ENCODE measurements around the gene SORCS2. TPM values are rescaled to one million over a fixed set of nuclear protein-coding genes. Genes with fewer than 3 reads are reported as not detected.

The SORCS2 gene
- total RNA-seq, 1 experiment from 2014 or later, result 0.06 TPM

DNA sequence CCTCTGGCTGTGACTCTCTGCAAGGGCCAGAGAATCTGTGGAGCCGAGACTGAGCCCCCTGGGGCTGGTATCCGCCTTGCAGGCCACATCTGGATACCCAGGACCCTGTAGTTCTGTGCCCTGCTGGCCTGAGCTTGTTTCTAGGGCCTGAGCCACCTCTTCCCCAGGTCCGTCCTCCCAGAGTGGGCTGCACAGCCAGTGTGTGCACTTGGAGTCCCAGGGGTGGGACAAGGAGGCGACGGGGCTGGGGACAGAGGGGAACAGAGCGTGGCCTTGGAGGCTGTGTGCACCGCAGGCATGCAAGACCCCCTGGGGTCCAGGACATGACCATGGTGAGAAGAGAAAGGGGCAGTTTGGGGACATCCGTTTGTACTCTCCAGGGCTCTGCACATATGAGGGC is 105.5 kb downstream of the SORCS2 start:
- POLR2A ChIA-PET (ENCODE audit: low non-redundant PET), result interaction anchor here (0.6 kb wide), 1 partner anchor 73 kb away, joined by 3 read pairs; no protein-coding TSS in a partner anchor
- DNase-seq (ENCODE audit: low spot score), result no peak
- intact Hi-C loops (cut with micrococcal nuclease; ENCODE audit: unreplicated experiment), result loop anchor here (2.0 kb wide), 1 partner anchor 105 kb away; the partner anchor contains the start of gene SORCS2

DNA sequence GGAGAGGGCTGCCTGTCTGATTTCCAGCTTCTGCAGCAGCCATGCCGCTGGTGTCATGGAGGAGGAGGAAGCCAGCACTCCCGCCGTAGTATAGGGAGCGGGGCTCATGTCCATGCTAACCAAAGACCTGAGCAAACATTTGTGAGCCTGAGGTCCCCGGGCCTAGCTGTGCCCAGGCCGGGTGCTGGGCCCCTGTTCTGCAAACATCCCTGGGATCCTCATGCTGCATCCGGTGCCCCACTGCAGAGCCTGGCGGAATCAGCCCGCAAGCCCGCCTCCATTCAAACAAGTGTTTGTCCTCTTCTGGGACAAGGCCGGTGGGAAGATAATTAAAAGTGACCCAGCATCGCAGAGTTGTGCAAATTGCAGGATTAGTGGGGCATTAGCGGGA is 106.3 kb downstream of the SORCS2 start:
- no TSS peak for BruUV-seq (replicated peaks)
- ChIA-PET POLR2A (ENCODE audit: low non-redundant PET) (no interaction called here), CTCF (no interaction called here)
- no peaks in the 10 kb centered on the region for H3K4me1 ChIP-seq (ENCODE audit: insufficient read depth, low read length, poor library complexity, severe bottlenecking)
- intact Hi-C loops (cut with micrococcal nuclease; ENCODE audit: unreplicated experiment), result no loop called here
- H3K9me3 ChIP-seq (ENCODE audit: low read depth, low read length, poor library complexity, severe bottlenecking), result no peaks in the 10 kb centered on the region
- TF ChIP-seq EZH2 (IDR thresholded peaks at IDR 0.05; ENCODE audit: borderline replicate concordance, low read depth, low read length, poor library complexity, severe bottlenecking), result no peak
- TF ChIP-seq, protein P1, sequence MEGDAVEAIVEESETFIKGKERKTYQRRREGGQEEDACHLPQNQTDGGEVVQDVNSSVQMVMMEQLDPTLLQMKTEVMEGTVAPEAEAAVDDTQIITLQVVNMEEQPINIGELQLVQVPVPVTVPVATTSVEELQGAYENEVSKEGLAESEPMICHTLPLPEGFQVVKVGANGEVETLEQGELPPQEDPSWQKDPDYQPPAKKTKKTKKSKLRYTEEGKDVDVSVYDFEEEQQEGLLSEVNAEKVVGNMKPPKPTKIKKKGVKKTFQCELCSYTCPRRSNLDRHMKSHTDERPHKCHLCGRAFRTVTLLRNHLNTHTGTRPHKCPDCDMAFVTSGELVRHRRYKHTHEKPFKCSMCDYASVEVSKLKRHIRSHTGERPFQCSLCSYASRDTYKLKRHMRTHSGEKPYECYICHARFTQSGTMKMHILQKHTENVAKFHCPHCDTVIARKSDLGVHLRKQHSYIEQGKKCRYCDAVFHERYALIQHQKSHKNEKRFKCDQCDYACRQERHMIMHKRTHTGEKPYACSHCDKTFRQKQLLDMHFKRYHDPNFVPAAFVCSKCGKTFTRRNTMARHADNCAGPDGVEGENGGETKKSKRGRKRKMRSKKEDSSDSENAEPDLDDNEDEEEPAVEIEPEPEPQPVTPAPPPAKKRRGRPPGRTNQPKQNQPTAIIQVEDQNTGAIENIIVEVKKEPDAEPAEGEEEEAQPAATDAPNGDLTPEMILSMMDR (conservative IDR thresholded peaks at IDR 0.05; ENCODE audit: low read depth, low read length), result no peak
- DNase-seq (ENCODE audit: low spot score), result no peak
- H3K4me3 ChIP-seq (ENCODE audit: low read depth, low read length, poor library complexity, severe bottlenecking), result no peak overlapping the region
- no peaks in the 10 kb centered on the region for H3K36me3 ChIP-seq (ENCODE audit: insufficient read depth, low read length, poor library complexity, severe bottlenecking)
- H3K27me3 ChIP-seq (replicated peaks; ENCODE audit: insufficient read depth, low read depth, low read length, poor library complexity), result peaks cover 7% of the 10 kb centered on the region
- H3K27ac ChIP-seq (ENCODE audit: low read depth, low read length, poor library complexity, severe bottlenecking), result no peak overlapping the region

More for the DNA sequence above, 105.5 kb downstream of the SORCS2 start:
- no peak overlapping the region for H3K4me3 ChIP-seq (ENCODE audit: low read depth, low read length, poor library complexity, severe bottlenecking)
- H3K36me3 ChIP-seq (ENCODE audit: insufficient read depth, low read length, poor library complexity, severe bottlenecking), result no peaks in the 10 kb centered on the region
- H3K9me3 ChIP-seq (ENCODE audit: low read depth, low read length, poor library complexity, severe bottlenecking), result no peaks in the 10 kb centered on the region
- TF ChIP-seq EZH2 (IDR thresholded peaks at IDR 0.05; ENCODE audit: borderline replicate concordance, low read depth, low read length, poor library complexity, severe bottlenecking), result no peak
- TF ChIP-seq, protein P1 (conservative IDR thresholded peaks at IDR 0.05; ENCODE audit: low read depth, low read length), result no peak
- H3K4me1 ChIP-seq (ENCODE audit: insufficient read depth, low read length, poor library complexity, severe bottlenecking), result no peaks in the 10 kb centered on the region
- no peak overlapping the region for H3K27ac ChIP-seq (ENCODE audit: low read depth, low read length, poor library complexity, severe bottlenecking)
- H3K27me3 ChIP-seq (replicated peaks; ENCODE audit: insufficient read depth, low read depth, low read length, poor library complexity), result no peaks in the 10 kb centered on the region
- CTCF ChIA-PET, result no interaction called here
- no TSS peak for BruUV-seq (replicated peaks)

DNA sequence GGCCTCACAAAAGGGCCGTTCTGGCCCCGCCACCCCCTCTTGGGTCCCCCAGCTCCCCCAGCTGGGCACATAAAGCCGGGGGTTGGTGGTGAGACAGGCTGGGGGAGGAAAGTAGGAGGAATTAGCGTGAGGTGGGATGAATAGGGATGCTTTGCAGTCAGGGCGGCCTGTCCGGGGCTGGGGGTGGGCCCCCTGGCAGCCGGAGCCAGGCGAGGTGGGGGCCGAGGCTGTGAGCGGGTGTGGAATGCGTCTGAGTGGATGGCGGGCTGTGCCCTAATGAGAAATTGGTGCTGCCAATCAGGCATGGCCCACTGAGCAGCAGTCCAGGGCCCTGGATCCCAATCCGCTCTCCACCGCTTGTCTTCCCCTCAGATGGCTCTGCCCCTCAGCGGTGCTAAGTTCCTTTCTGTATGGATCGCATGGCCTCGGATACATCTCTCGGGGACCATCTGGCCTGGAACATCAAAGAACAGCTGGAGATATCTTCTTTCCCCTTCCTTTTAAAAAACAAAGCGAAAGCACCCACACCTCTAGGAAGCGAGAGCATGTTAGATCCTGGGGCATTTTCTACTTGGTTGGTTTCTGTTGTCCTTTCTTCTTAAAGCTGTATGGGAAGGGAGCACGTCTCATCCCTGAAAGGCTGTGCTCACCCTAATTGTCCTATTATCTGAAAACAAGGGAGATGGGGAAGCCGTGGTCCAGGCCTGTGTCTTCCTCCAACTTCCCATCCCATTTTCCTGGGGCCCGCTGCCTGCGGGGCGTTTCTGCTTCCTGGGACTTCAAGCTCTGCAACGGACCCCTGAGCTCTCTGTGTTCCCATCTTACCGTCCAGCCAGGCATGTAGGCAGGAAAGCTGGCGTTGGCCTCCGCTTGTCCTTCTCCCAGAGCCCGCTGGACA is 106.9 kb downstream of the SORCS2 start:
- CTCF ChIA-PET, result interaction anchor here (0.6 to 0.7 kb wide), 2 partner anchors 8 to 61 kb away, joined by 8 to 16 read pairs; no protein-coding TSS in a partner anchor

More for the DNA sequence above, 106.9 kb downstream of the SORCS2 start:
- TF ChIP-seq, protein P1 (conservative IDR thresholded peaks at IDR 0.05; ENCODE audit: low read depth, low read length), result no peak
- no peak overlapping the region for H3K27ac ChIP-seq (ENCODE audit: low read depth, low read length, poor library complexity, severe bottlenecking)
- no peaks in the 10 kb centered on the region for H3K4me1 ChIP-seq (ENCODE audit: insufficient read depth, low read length, poor library complexity, severe bottlenecking)
- no peak for DNase-seq (ENCODE audit: low spot score)
- intact Hi-C loops (cut with micrococcal nuclease; ENCODE audit: unreplicated experiment), result no loop called here
- H3K36me3 ChIP-seq (ENCODE audit: insufficient read depth, low read length, poor library complexity, severe bottlenecking), result no peaks in the 10 kb centered on the region
- POLR2A ChIA-PET (ENCODE audit: low non-redundant PET), result no interaction called here
- BruUV-seq (replicated peaks), result no TSS peak
- no peak overlapping the region for H3K4me3 ChIP-seq (ENCODE audit: low read depth, low read length, poor library complexity, severe bottlenecking)
- H3K27me3 ChIP-seq (replicated peaks; ENCODE audit: insufficient read depth, low read depth, low read length, poor library complexity), result peaks cover 12% of the 10 kb centered on the region
- no peaks in the 10 kb centered on the region for H3K9me3 ChIP-seq (ENCODE audit: low read depth, low read length, poor library complexity, severe bottlenecking)

Data from A673 (cell line).